K562 (cell line): ENCODE data around the gene LRP1. TPM values are rescaled to one million over a fixed set of nuclear protein-coding genes. Genes with fewer than 3 reads are reported as not detected.
A peak's percentile ranks its signal among the peaks of the same experiment; 100 is the strongest.

ENCODE experiments used
- BCL6 ChIP-seq: fragments of 250-450 bp; sonication (Bioruptor Pico); IDR thresholded peaks from 2 replicates; pipeline ENCODE4 v1.4.0; 2020
- CREB1 ChIP-seq, 2 experiments: sonication (generic) in 1 of 2; formaldehyde crosslinking in 1 of 2; IDR thresholded peaks; 2 replicates each; pipeline versions ENCODE4 v1.6.1 to v1.8.0; 2012 to 2022; ENCODE audit warnings: inconsistent platforms in 1 of 2, mild to moderate bottlenecking in 1 of 2, missing genetic modification reagents in 1 of 2, moderate library complexity in 1 of 2
- FOXK2 ChIP-seq, 2 experiments: fragments of 450-650 bp; IDR thresholded peaks in 1 of 2; conservative IDR thresholded peaks in 1 of 2; 2 replicates each; pipeline ENCODE4 v1.6.1; 2016; ENCODE audit warnings: low read depth in 2 of 2, mild to moderate bottlenecking in 1 of 2
- IRF9 ChIP-seq: fragments of 450-650 bp; IDR thresholded peaks from 2 replicates; pipeline ENCODE4 v1.6.1; 2016; ENCODE audit warnings: missing biosample characterization, missing genetic modification characterization
- POLR2B ChIP-seq: fragments of 450-650 bp; IDR thresholded peaks from 2 replicates; pipeline ENCODE4 v1.6.1; 2018; ENCODE audit warnings: low read depth; ENCODE audit not compliant: partially characterized antibody
- PTRF ChIP-seq: fragments of 450-650 bp; IDR thresholded peaks from 2 replicates; pipeline ENCODE4 v1.6.1; 2016; ENCODE audit warnings: mild to moderate bottlenecking, missing genetic modification characterization, missing compliant biosample characterization
- RBM15 ChIP-seq: fragments of 200-400 bp; formaldehyde crosslinking; IDR thresholded peaks from 2 replicates; pipeline ENCODE4 v1.6.1; 2018; ENCODE audit warnings: mild to moderate bottlenecking, low read length, moderate library complexity; ENCODE audit not compliant: insufficient read depth
- RBM34 ChIP-seq: fragments of 200-400 bp; formaldehyde crosslinking; IDR thresholded peaks from 2 replicates; pipeline ENCODE4 v1.6.1; 2018; ENCODE audit warnings: low read length, borderline replicate concordance; ENCODE audit not compliant: insufficient read depth
- USF2 ChIP-seq: sonication (generic); formaldehyde crosslinking; IDR thresholded peaks from 2 replicates; pipeline ENCODE4 v1.5.0; 2020; ENCODE audit warnings: missing genetic modification reagents
- ZBTB12 ChIP-seq: fragments of 250-450 bp; sonication (Bioruptor Pico); IDR thresholded peaks from 2 replicates; pipeline ENCODE4 v1.4.0; 2020
- ZNF324 ChIP-seq: fragments of 250-450 bp; sonication (Bioruptor Pico); IDR thresholded peaks from 2 replicates; pipeline ENCODE4 v1.4.0; 2020; ENCODE audit warnings: mild to moderate bottlenecking
- ZNF407 ChIP-seq: fragments of 450-650 bp; IDR thresholded peaks from 2 replicates; pipeline ENCODE4 v1.6.1; 2016; ENCODE audit warnings: low read depth
- ZNF511 ChIP-seq: sonication (generic); formaldehyde crosslinking; IDR thresholded peaks from 2 replicates; pipeline ENCODE4 v1.8.0; 2022; ENCODE audit warnings: mild to moderate bottlenecking, missing genetic modification reagents
- ZNF586 ChIP-seq: fragments of 450-650 bp; formaldehyde crosslinking; conservative IDR thresholded peaks from 2 replicates; pipeline ENCODE4 v1.4.0; 2020; ENCODE audit warnings: mild to moderate bottlenecking, moderate library complexity
- polyA plus RNA-seq, 8 experiments: library from polyadenylated mRNA; depleted of rRNA in 4 of 8; stranded (reverse) in 5 of 8; unstranded in 3 of 8; fragments of >200 nt; fragmentation: Nextera tagmentation in 2 of 8; fragmentation: Illumina TruSeq in 1 of 8; extraction: Ambion mirVana in 2 of 8; extraction: Trizol in 1 of 8; gene quantifications; 2 replicates each; pipeline versions ENCODE4 v1.2.1 to v1.2.3, GENCODE V29; 2011 to 2014; ENCODE audit warnings: inconsistent platforms in 1 of 8, missing spikeins in 1 of 8
- total RNA-seq, 7 experiments: library from RNA; depleted of rRNA in 6 of 7; stranded (reverse); fragments of >200 nt in 6 of 7; fragmentation: Illumina TruSeq in 2 of 7; extraction: Trizol in 2 of 7; gene quantifications; 2 replicates each; pipeline versions ENCODE4 v1.2.1 to v1.2.3, GENCODE V29; 2011 to 2021; ENCODE audit warnings: low replicate concordance in 1 of 7

Gene LRP1
- total and polyA plus RNA-seq, 9 of the 15 experiments (the other 6 are each of a cell fraction or from before 2014, with no cell fraction given) = 0.04 to 0.64 (median 0.19) TPM; not detected in 2

GRCh38 chr12:57088354-57089270 is 39.7 kb upstream of the LRP1 start, which contains the start of gene NAB2 (continued):
- TF ChIP-seq ZBTB12 (no peak; the same call in 1 of the 2 replicates), ZNF511 (peak; percentile 83), ZNF407 (peak; percentile 30; the same call in 1 of the 2 replicates), IRF9 (no peak), CREB1 (IDR thresholded peaks at IDR 0.05) (no peak), CREB1 (CRISPR knock-in tag; IDR thresholded peaks at IDR 0.05) (no peak; the same call in 1 of the 2 replicates), POLR2B (peak; percentile 63), BCL6 (CRISPR knock-in tag) (no peak), ZNF324 (CRISPR knock-in tag) (0 out of 2 replicates have a peak, but pooled peaks have one; percentile 6), USF2 (CRISPR knock-in tag) (peak; percentile 86), RBM34 (no peak), RBM15 (no peak), FOXK2 (conservative IDR thresholded peaks at IDR 0.05 in 1 of 2, IDR thresholded peaks at IDR 0.05 in 1 of 2; ENCODE audit: low read depth in 2 of 2) (no peak; a peak in 2 of 4 replicates), PTRF (tag) (no peak), ZNF586 (CRISPR knock-in tag) (no peak)
